DMS53 treated with DMSO at 0.1 percent for 48 hours (cell line): ENCODE measurements around the gene SAE1.

ENCODE experiments used
- DNase-seq: peaks from one replicate; lab custom pipeline; 2025; ENCODE audit not compliant: unreplicated experiment; lab: John Stamatoyannopoulos, UW

Gene SAE1

GRCh38 chr19:47209319-47210179 is 78.9 kb downstream of the SAE1 start:
- no peak for DNase-seq

- no peak for DNase-seq
Measured at GRCh38 chr19:47210180-47210490, 79.5 kb downstream of the SAE1 start.

- DNase-seq: peak; percentile 80
Measured at GRCh38 chr19:47210689-47211316, 80.2 kb downstream of the SAE1 start.

- DNase-seq: no peak
Measured at GRCh38 chr19:47215581-47215980, 84.9 kb downstream of the SAE1 start.

GRCh38 chr19:47221080-47221841 is 90.6 kb downstream of the SAE1 start:
- DNase-seq: no peak

- DNase-seq: no peak
Measured at GRCh38 chr19:47221890-47222289, 91.3 kb downstream of the SAE1 start.

GRCh38 chr19:47225746-47226425 is 95.3 kb downstream of the SAE1 start:
- peak; percentile 75 for DNase-seq

- DNase-seq: peak; percentile 88
Measured at GRCh38 chr19:47226426-47227351, 96.1 kb downstream of the SAE1 start.

- DNase-seq: peak; percentile 68
Measured at GRCh38 chr19:47227352-47228167, 96.9 kb downstream of the SAE1 start.

- DNase-seq: peak; percentile 30
Measured at GRCh38 chr19:47228168-47228936, 97.7 kb downstream of the SAE1 start.

- DNase-seq: peak; percentile 18
Measured at GRCh38 chr19:47228937-47229675, 98.5 kb downstream of the SAE1 start.

GRCh38 chr19:47229676-47230053 is 99.0 kb downstream of the SAE1 start:
- DNase-seq: no peak

GRCh38 chr19:47230054-47230920 is 99.7 kb downstream of the SAE1 start:
- DNase-seq: no peak

- no peak for DNase-seq
Measured at GRCh38 chr19:47230921-47231214, 100.2 kb downstream of the SAE1 start, which contains the start of gene BBC3. BBC3 (minus strand) TSS chr19:47231199; CDS start chr19:47228431, 2,768 bp downstream.

GRCh38 chr19:47231215-47232054 is 100.8 kb downstream of the SAE1 start:
- peak; percentile 36 for DNase-seq
